Epithelial cell of esophagus (primary cell): ENCODE results near the gene SF3A2.

Source experiments
- DNase-seq: peaks from one replicate; pipeline ENCODE4 v3.0.0; 2010; ENCODE audit warnings: low read depth
- H3K4me3 ChIP-seq: 2 replicates; pipeline ENCODE4 v1.5.1; 2011; ENCODE audit warnings: mild to moderate bottlenecking, low read length, control low read depth
- CTCF ChIP-seq: IDR thresholded peaks from 2 replicates; pipeline ENCODE4 v1.5.1; 2011; ENCODE audit warnings: low read depth, mild to moderate bottlenecking, low read length, control low read depth, inconsistent platforms; ENCODE audit not compliant: insufficient read depth; ENCODE audit errors: missing control alignments

Gene SF3A2

GRCh38 chr19:2242816-2243215 lies 6.2 kb downstream of the SF3A2 start:
- TF ChIP-seq CTCF: no peak
- H3K4me3 ChIP-seq: no peak overlapping the region
- no peak for DNase-seq

GRCh38 chr19:2243274-2244124 lies 6.9 kb downstream of the SF3A2 start:
- TF ChIP-seq CTCF: no peak

GRCh38 chr19:2244125-2244411 lies 7.4 kb downstream of the SF3A2 start:
- TF ChIP-seq CTCF: no peak
- DNase-seq: no peak
- no peak overlapping the region for H3K4me3 ChIP-seq

More at GRCh38 chr19:2243274-2244124, 6.9 kb downstream of the SF3A2 start:
- H3K4me3 ChIP-seq: no peak overlapping the region
- no peak for DNase-seq

GRCh38 chr19:2244486-2244885 lies 7.9 kb downstream of the SF3A2 start:
- no peak for DNase-seq
- no peak overlapping the region for H3K4me3 ChIP-seq
- no peak for TF ChIP-seq CTCF

- H3K4me3 ChIP-seq: no peak overlapping the region
- no peak for TF ChIP-seq CTCF
- DNase-seq: no peak
These were observed 8.6 kb downstream of the SF3A2 start for GRCh38 chr19:2245273-2245672.

- H3K4me3 ChIP-seq: no peak overlapping the region
- no peak for DNase-seq
These were observed 9.5 kb downstream of the SF3A2 start for GRCh38 chr19:2246014-2246620.

More at GRCh38 chr19:2246014-2246620, 9.5 kb downstream of the SF3A2 start:
- no peak for TF ChIP-seq CTCF
